Measurements from ENCODE around the gene KRTAP19-6. TPM values are rescaled to one million over a fixed set of nuclear protein-coding genes. Genes with fewer than 3 reads are reported as not detected.
"Not testable (repeated sequence)": the region's sequence is repeated elsewhere in the genome, so short reads cannot be mapped to it uniquely, and the experiment has no call there.

KRTAP19-6 gene, protein sequence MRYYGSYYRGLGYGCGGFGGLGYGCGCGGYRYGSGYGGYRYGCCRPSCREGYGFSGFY
- not detected in 2 replicates for total RNA-seq (2014; rRNA removed; shearing (Covaris generic))

DNA sequence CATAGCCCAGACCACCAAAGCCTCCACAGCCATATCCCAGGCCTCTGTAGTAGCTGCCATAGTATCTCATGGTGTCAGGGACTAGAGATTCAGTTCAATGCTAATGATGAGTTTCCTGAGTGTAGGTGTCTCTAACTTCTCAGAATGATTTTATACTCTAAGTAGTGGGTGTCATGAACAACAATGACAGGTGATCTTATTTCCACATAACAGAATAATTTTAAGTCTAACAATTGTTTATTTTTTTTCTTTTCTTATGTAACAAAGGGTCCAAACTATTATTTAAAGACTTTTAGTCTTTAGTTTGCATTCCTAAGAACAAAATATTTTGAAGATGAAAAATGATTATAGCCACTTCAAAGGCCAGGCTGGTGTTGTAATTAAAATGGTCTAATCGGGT, at the start of gene KRTAP19-6:
TSS of gene KRTAP19-6 (minus strand) at position 101 of the 400 bp plus-strand sequence. CDS start at position 70, 31 bp downstream.
- no peak for DNase-seq (ENCODE audit: low read depth)

DNA sequence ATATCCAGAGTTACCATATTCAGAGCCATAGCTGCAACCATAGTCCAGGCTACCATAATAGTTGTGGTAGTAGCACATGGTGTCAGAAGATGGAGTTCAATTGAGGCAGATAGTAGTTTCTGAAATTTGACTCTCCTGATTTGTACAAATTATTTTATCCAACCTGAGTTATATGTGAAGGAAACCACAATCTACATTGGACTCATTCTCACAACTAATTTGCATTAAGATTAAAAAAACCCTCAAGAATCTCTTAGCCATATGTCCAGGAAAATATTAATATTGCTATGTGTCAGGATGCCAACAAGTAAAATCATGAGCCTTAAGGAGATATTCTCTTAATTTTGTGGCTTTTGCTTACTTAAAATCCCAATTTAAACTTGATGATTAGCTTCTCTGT, 48.6 kb upstream of the KRTAP19-6 start, which contains the start of gene KRTAP22-2:
TSS of gene KRTAP22-2 (minus strand) at position 101 of the 400 bp plus-strand sequence.
- DNase-seq (ENCODE audit: low read depth), result no peak

DNA sequence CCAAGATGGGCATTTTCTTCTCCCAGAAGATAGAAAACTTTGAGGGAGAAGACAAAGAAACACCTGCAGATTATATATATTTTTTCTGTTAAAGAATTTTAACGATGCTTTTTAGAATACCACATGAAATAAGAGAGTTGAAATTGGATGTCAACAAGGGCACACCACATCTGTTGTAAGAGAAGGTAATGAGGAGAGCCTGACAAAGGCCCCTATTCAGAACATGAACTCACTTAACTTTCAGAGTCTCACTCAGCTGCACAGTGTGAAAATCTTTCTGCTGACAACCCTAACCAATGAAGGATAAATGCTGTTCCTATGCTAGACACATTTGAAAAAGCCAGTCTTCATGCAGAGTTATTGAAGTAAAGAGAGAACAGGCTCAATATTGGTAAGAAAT, 41.2 kb upstream of the KRTAP19-6 start:
- no peak for DNase-seq (ENCODE audit: low read depth)

DNA sequence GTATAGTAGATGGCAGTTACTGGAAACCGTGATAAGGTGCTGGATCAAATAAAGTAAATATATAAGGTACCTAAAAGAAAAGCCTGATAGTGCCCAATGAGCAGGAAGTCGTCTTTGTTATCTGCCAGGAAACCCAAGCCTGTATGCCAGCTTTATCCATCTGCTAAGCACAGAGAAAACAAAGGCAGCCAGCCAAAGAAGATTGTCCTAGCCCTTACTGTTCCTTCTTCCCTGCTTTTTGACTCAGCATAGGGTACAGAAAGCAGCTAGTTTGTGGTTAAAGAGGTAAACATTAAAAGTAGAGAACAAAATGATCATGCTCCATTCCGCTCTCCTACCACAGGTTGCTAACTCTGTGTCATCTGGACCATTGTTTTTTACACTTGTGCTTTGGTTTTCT, 38.5 kb upstream of the KRTAP19-6 start:
- no peak for DNase-seq (ENCODE audit: low read depth)

DNA sequence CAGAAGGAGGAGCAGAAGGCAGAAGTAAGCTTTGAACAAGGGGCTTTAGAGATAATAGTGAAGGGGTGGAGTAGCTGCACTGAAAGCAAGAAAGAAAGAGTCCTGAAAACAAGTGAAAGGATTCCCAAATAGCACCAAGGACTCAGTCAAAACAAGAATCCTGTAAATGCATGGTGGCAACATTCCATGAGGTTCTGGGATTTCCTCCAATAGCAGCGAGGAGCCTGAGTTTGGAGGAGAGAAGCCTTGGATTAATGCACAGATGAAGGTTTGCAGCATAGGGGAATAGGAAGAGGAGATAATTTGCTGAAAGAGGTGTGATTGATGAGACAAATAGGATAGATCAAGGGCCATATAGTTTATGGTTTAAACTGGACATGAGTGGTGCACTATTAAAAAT, 37.7 kb upstream of the KRTAP19-6 start:
- DNase-seq (ENCODE audit: low read depth), result no peak

DNA sequence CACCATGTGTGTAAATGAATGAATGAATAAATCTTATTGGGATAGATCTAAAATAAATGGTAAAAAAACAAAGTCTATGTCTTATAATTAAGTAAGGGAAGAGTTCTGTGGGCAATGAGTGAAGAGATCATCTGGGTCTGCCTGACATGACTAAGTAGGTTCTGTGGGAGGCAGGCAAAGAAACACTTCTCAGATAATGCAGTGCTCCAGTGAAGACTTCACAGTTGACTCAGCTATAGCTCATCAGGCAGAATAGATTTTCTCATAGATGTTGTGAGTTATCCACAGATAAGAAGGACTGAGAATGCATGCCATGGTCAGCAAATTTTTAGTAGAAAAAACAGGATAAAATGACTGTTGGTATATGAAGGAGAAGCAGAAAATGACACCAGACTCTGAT, 36.1 kb upstream of the KRTAP19-6 start:
- DNase-seq (ENCODE audit: low read depth), result no peak

DNA sequence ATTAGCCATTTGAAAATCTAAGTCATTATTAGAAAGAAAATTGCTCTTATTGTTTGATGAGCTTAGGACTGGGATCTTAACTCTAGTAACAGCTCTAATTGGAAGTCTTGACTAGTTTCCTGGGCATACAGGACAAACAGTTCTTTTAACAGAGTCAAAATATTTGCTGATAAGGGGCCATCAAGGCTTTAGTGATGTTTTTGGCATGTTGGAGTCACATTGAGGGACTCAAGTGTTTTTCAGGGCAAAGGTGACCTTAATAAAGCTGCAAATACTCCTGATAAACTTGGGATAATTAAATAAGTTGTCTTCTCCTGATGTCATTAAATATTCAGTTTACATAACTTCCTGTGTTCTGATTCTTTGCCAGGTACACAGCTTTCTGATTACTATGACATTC, 26.0 kb upstream of the KRTAP19-6 start:
- DNase-seq (ENCODE audit: low read depth), result no peak

DNA sequence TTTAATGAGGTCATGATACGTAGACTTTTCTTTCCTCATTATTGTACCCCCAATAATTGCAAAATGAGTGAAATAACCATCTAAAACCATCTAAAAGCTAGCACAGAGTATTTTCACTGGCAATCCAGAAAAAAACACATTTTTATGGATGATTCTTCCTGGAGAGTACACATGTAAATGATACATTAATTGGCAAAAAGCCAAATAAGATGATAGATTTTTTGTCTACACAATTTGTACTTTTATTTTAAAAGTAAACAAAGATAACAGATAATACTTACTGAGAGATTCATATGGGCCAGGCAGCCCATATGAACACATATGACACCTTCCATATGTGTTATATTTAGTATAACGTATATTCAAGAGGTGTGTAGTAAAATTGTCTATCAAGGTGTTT, 22.0 kb upstream of the KRTAP19-6 start:
- DNase-seq (ENCODE audit: low read depth), result no peak

DNA sequence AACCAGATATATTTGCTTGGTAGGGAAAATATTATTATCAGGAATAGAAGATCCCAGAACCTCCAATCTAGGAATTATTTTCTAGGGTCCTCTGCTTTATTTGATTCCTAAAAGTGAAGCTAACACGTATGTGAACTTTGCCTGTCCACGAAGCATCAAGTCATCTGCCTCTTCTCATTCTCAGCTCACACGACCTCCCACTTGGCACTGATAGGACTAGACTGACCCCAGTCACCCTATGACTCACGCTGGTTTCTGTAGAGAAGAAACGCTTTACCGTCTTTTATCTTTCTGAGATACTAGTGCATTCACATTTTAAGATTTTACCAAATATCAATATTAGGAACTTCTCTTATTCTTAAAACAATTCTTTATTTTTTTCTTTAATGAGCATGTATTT, 21.4 kb upstream of the KRTAP19-6 start:
- no peak for DNase-seq (ENCODE audit: low read depth)

DNA sequence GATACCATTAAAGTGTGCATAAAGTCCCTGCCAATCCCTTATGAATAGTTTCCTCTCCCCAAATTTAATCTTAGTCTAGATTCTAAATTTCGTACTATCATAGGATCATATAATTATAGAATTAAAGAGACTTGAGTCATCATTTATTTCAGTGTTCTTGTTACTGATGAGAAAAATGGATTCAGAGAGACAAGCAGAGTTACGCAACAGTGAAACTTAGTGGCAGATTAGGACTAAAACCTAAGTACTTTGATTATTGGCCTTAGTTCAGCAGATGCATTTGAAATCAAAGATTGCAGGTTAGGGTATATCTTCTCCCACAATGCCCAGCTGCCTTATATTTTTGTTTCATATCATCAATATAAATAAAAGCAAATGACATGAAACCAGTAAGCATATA, 20.3 kb upstream of the KRTAP19-6 start:
- DNase-seq (ENCODE audit: low read depth), result no peak

DNA sequence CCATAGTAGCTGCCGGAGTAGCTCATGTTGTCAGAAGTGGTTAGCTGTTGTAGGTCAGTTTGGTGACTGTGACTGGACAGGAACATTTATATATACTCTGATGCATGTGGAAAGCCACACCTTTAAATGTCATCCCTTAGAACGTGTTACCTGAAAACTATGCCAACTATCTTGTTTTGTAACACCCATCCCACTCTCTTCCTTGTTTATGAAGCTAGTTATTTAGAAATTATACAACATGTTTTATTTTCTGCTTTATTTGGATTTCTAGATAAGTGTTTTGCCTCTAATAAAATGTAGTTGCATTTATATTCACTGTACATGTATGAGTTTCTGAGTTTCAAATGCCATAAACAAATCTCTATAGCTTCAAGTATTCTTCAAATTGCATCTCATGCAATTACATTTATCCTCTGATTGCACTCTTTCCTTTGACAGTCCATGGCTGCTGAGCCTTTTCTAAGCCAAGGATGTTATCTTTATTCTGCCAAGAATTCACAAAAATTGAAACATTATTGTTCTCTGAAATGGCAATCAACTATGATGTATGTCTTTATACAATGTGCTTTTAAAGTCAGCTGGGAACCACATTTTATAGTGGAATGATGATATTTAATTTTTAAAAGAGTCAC, 19.7 kb upstream of the KRTAP19-6 start, which contains the start of gene KRTAP19-7:
TSS of gene KRTAP19-7 (minus strand) at position 51 of the 632 bp plus-strand sequence. CDS start at position 26, 25 bp downstream.
- DNase-seq (ENCODE audit: low read depth), result no peak

DNA sequence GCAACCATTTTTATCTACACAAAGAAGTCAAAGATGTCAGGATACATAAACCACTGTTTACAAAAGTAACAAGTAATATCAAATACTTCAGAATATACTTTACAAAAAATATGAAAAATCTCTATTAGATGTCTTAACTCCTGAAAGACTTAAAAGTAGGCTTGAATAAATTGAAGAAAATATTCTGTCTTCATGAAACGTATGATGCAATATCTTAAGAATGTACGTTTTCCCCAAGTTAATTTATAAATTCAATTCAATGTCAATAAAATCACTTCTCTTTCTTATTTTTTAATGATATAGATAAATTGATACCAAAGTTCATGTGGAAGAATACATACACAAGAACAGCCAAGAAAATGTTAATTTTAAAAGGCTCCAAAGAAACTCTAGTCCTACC, 13.4 kb upstream of the KRTAP19-6 start:
- DNase-seq (ENCODE audit: low read depth), result no peak

DNA sequence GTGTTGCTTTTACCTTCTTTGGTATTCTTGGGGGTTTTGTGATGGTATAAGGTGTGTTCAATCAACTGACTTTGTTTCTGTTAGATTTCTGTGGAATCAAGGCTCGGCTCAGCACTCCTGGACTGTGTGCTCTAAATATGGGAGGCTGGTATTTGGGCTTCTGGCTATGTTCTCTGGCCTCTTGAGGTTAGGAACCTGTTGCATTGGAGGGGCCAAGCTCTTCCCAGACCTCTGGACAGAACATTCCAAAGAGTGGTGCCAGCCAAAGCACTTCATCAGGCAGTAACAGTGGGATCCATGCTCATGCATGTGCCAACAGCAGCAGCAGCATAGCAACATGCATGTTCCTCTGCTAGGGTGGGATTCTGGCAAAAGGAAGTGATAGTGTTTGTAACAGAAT, 11.1 kb upstream of the KRTAP19-6 start:
- DNase-seq (ENCODE audit: low read depth), result no peak

DNA sequence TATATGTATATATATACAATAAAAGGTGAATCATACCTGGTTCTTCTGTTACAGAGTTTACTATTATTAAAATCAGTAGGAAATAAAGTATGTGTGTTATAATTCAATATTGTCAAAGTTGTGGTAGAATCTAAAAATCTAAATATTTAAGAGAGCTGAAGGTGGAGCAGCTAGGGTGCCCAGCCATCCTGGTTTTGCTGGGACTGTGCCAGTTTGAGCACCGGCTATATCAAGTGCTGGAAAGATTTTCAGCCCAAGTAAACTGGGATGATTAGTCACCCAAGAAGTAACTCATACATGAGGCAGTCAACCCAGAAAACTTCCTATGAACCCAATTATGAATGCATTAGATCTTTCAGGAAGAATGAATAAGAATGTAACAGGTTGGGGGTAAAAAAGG, 22.8 kb downstream of the KRTAP19-6 start:
- DNase-seq (ENCODE audit: low read depth), result no peak

DNA sequence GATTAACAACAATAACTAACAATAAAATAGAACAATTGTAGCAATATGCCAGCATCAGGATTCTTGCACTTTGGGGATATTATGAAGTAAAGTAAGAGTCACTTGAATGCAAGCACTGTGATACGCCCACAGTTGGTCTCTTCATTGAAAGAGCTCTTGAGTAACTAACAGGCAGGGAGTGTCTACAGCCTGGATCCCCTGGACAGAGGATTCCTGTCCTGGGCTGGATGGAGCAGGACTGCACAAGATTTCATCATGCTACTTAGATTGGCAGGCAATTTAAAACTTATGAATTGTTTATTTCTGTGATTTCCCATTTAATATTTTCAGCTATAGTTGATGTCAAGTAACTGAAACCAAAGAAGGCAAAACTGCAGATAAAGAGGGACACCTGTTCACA, 26.0 kb downstream of the KRTAP19-6 start:
- no peak for DNase-seq (ENCODE audit: low read depth)

DNA sequence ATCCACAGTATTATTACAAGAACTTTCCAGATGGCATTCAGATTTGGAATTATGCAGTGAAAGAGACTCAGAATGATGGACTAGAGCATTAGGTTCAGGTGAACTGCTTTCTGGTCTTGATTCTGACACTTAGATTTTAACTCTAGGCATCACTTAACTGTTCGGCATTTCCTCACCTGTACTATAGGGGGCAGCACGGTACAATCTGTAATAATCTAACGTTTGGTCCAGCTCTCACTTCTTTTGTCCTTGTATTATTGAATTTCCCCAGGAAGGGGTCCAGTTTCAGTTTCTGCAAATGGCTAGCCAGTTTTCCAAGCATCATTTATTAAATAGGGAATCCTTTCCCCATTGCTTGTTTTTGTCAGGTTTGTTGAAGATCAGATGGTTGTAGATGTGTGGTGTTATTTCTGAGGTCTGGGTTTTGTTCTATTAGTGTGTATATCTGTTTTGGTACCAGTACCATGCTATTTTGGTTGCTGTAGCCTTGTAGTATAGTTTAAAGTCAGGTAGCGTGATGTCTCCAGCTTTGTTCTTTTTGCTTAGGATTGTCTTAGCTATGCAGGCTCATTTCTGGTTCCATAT, 36.0 kb downstream of the KRTAP19-6 start:
- not testable (repeated sequence) for DNase-seq (ENCODE audit: low read depth)

DNA sequence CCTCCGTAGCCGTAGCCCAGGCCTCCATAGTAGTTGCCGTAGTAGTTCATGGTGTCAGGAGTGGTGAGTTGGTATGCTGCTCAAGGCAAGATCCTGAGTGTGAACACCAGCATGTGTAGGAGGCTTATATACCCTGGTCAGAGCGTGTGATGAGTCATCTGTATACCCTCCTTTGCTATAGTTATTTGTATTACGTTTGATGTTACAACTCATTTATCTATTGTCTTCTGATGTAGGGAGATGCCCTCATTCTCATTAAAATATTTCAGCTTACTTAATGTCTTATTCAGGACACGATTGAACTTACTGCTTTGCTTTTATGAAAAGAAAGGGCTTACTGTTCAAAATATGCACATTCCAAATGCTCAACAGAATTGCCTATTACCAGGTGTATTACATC, 39.6 kb downstream of the KRTAP19-6 start, which contains the start of gene KRTAP19-5:
TSS of gene KRTAP19-5 (minus strand) at position 101 of the 400 bp plus-strand sequence. CDS start at position 50, 51 bp downstream.
- no peak for DNase-seq (ENCODE audit: low read depth)

DNA sequence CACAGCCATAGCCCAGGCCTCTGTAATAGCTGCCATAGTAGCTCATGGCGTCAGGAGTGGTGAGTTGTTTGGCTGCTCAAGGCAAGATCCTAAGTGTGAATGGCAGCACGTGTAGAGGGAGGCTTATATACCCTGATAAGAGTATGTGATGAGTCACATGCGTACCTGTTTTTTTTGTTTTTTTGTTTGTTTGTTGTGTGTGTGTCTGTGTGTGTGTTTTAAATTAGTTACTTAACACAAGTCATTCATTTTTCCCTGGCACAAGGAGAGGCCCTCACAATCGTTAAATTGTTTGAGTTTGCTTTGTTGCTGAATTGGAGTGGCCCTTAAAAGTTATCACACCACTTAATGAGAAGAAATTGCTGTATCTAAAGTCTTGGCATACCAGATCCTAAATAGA, 44.6 kb downstream of the KRTAP19-6 start, which contains the start of gene KRTAP19-4:
TSS of gene KRTAP19-4 (minus strand) at position 101 of the 400 bp plus-strand sequence. CDS start at position 46, 55 bp downstream.
- DNase-seq (ENCODE audit: low read depth), result no peak

DNA sequence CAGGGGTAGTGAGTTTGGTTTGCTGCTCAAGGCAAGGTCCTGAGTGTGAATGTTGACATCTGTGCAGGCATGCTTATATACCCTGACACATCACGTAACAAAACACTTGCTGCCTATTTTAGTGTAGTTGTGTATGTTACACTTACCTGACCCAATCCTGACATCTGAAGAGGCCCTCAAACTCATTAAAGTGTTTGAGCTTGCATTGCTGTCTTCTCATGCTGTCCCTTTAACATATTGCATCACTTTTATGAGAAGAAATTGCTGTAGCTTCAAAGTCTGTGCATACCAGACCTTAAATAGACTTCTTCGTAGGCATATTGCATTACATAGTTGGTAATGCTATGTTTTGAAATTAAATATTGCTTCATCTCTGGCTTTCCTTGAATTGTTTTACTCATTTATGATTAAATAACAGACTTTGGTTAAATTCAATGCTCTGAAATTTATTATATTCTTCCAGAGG, 49.7 kb downstream of the KRTAP19-6 start, which contains the start of gene KRTAP19-3:
TSS of gene KRTAP19-3 (minus strand) at position 51 of the 466 bp plus-strand sequence. CDS start 56 bp downstream, outside the sequence.
- no peak for DNase-seq (ENCODE audit: low read depth)
